ENCODE results near the gene SPTBN2. TPM values are rescaled to one million over a fixed set of nuclear protein-coding genes. Genes with fewer than 3 reads are reported as not detected.
A peak's percentile ranks its signal among the peaks of the same experiment; 100 is the strongest.

The SPTBN2 gene
- total RNA-seq, 2 donors from 2014 or later: 3.7 to 7.1 TPM

DNA sequence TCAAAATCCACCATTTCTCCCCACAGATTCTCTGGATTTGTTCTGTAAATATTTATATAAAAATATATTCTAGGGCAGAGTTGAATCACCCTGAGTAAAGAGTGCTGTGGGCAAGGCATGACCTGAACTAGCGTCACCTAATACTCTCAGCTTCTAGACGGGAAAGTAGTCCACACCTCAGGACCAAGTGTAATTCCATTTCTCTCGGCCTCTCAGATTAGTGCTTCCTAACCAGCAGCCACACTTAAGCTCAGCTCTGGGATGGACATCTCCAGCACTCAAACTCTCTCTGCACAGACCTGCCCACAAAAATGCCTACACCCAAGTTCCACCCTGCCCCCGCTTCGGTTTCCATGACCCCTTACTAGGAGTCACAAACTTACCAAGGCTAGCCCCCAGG, 5.3 kb downstream of the SPTBN2 start:
- Histone ChIP-seq H3K9ac (ENCODE audit: low read depth in 2 of 2, low read length in 2 of 2) (no peak overlapping the region), H3K36me3 (no peaks in the 10 kb centered on the region), H3K27ac (no peak overlapping the region), H3K4me1 (no peaks in the 10 kb centered on the region), H3K27me3 (peaks cover 5% of the 10 kb centered on the region), H3K9me3 (no peaks in the 10 kb centered on the region), H3K4me3 (no peak overlapping the region)
- no peak for DNase-seq
- intact Hi-C loops (cut with DNase I): no loop called here
- TF ChIP-seq, protein P1, sequence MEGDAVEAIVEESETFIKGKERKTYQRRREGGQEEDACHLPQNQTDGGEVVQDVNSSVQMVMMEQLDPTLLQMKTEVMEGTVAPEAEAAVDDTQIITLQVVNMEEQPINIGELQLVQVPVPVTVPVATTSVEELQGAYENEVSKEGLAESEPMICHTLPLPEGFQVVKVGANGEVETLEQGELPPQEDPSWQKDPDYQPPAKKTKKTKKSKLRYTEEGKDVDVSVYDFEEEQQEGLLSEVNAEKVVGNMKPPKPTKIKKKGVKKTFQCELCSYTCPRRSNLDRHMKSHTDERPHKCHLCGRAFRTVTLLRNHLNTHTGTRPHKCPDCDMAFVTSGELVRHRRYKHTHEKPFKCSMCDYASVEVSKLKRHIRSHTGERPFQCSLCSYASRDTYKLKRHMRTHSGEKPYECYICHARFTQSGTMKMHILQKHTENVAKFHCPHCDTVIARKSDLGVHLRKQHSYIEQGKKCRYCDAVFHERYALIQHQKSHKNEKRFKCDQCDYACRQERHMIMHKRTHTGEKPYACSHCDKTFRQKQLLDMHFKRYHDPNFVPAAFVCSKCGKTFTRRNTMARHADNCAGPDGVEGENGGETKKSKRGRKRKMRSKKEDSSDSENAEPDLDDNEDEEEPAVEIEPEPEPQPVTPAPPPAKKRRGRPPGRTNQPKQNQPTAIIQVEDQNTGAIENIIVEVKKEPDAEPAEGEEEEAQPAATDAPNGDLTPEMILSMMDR (IDR thresholded peaks at IDR 0.05): no peak

DNA sequence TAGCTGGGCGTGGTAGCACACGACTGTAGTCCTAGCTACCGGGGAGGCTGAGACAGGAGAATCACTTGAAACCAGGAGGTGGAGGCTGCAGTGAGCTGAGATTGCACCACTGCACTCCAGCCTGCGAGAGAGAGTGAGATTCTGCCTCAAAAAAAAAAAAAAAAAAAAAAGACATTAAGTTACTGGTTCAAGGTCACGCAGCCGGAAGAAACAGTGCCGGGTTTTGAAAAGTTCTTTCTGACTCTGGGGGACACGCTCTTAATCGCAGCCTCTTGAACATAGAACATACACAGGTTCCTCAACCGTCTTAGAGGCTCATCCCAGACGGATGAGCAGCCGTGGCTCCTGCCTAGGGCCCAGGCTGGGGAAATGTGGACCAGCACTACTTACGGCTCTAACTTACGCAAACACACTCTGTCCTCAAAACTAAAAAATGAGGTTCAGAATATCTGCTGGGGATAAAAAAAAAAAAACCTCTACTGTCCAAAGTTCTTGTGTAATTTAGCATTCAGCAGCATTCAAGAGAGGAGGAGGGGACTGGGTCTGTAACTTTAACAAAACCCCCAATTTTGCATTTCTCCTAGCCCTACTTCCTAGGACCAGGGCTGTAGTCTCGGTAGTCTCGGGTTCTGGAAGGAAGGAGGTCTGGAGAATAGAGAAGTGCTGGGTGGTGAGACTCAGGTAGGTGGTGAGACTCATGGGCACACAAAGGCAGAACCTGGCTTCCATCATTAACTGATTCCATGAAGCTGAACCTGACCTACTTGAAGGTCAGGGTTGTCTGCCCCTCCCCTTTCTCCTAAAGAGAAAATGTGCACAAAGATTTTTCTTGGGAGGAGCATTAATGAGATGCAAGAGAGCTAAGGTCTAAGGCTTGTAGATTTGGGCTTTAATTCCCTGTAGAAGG, 6.0 kb downstream of the SPTBN2 start:
- Histone ChIP-seq H3K27me3 (peaks cover 4% of the 10 kb centered on the region), H3K4me3 (no peak overlapping the region), H3K9me3 (no peaks in the 10 kb centered on the region), H3K9ac (ENCODE audit: low read depth in 2 of 2, low read length in 2 of 2) (no peak overlapping the region), H3K4me1 (no peaks in the 10 kb centered on the region), H3K36me3 (no peaks in the 10 kb centered on the region), H3K27ac (no peak overlapping the region)
- TF ChIP-seq, protein P1 (IDR thresholded peaks at IDR 0.05): no peak
- intact Hi-C loops (cut with DNase I): no loop called here
- DNase-seq: no peak

DNA sequence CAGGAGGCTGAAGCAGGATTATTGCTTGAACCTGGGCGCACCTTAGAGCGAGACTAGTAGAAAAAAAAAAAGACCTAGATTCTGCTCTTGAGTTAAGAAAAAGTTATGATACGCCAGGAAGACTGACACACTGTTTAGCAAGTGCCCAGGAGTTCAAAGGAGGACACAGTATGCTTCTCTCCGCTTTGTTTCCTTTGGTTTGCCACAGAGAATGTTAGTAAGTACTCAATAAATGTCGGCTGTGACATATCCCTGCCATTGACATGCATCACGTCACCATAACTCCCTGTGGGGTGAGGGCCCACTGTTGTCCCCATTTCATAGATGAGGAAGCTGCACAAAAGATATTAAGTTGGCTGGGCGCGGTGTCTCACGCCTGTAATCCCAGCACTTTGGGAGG, 7.1 kb downstream of the SPTBN2 start:
- Histone ChIP-seq H3K4me3 (no peak overlapping the region), H3K9me3 (no peaks in the 10 kb centered on the region), H3K9ac (ENCODE audit: low read depth in 2 of 2, low read length in 2 of 2) (no peak overlapping the region), H3K27ac (no peak overlapping the region), H3K27me3 (peaks cover 4% of the 10 kb centered on the region), H3K36me3 (no peaks in the 10 kb centered on the region), H3K4me1 (no peaks in the 10 kb centered on the region)
- DNase-seq: no peak
- TF ChIP-seq, protein P1 (IDR thresholded peaks at IDR 0.05): no peak
- intact Hi-C loops (cut with DNase I): loop anchor here (2.0 kb wide), 1 partner anchor 21 kb away; no protein-coding TSS in a partner anchor

DNA sequence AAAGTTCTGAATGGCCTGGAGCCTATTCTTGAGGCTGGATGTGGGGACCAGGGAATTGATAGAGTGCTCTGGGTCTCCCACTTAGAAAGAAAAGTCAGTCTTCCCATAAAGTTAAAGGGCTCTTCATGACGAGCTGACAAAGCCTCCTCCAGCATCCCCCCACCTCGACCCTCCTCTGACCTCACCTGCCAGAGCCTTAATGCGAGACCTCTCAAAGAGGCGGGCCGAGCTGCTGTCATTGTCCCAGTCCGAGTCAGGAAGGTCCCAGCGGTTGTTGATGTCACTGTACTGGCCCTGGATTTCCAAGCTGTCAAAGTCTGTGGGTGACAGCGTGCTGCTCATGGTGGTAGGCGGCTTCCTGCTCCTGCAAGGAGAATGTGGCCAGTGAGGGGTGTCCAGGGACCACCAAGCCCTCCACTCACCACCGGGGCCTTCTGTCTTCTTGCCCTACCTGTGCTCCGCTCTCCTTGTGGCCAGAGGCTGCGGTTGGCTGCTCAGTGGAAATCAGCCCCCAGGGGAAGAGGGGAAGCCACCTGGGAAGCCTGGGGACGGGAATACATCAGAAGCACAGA, 8.0 kb downstream of the SPTBN2 start:
- no peaks in the 10 kb centered on the region for H3K36me3 ChIP-seq
- no peaks in the 10 kb centered on the region for H3K4me1 ChIP-seq
- H3K27me3 ChIP-seq: peaks cover 4% of the 10 kb centered on the region
- intact Hi-C loops (cut with DNase I): loop anchor here (2.0 kb wide), 1 partner anchor 22 kb away; no protein-coding TSS in a partner anchor
- H3K4me3 ChIP-seq: no peak overlapping the region
- H3K9me3 ChIP-seq: no peaks in the 10 kb centered on the region
- TF ChIP-seq, protein P1 (IDR thresholded peaks at IDR 0.05): no peak
- no peak for DNase-seq
- H3K27ac ChIP-seq: no peak overlapping the region
- no peak overlapping the region for H3K9ac ChIP-seq (ENCODE audit: low read depth in 2 of 2, low read length in 2 of 2)

DNA sequence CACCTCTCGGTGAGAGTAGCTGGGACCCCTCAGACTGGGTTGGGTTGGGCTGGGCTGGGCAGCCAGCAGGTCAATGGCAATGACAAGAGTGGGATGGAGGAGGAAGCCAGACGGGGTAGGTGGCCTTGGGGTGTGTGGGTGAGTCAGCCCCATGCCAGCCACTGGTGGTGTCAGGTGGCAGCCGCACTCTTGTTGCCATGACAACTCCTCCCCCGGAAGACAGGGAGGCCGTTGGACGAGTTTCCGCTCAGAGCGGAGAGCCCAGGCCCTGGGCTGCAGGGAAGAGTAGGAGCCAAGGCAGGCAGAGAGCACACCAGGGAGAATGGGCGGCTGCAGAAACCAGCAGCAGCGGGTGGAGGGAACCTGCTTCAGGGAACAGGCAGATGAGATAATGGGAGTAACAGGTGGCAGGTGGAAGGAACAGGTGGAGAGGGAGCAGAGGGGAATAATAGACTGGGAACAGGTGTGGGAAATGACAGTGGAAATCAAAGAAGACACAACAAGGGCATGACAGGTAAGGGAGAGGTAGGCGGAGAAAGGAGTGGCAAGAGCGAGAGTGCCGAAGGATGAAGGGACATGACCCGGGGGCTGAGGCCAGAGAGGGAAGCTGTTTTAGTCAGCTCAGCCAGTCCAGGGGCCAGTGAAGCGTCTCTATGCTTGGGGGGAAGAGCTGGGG, 8.7 kb downstream of the SPTBN2 start:
- H3K9ac ChIP-seq (ENCODE audit: low read depth in 2 of 2, low read length in 2 of 2): no peak overlapping the region

More for the DNA sequence above, 8.7 kb downstream of the SPTBN2 start:
- intact Hi-C loops (cut with DNase I): loop anchor here (2.0 kb wide), 1 partner anchor 22 kb away; no protein-coding TSS in a partner anchor
- H3K4me1 ChIP-seq: no peaks in the 10 kb centered on the region
- no peaks in the 10 kb centered on the region for H3K9me3 ChIP-seq
- H3K36me3 ChIP-seq: no peaks in the 10 kb centered on the region
- DNase-seq: peak; percentile 73
- no peak overlapping the region for H3K27ac ChIP-seq
- H3K4me3 ChIP-seq: no peak overlapping the region
- TF ChIP-seq, protein P1 (IDR thresholded peaks at IDR 0.05): no peak
- H3K27me3 ChIP-seq: peaks cover under 1% of the 10 kb centered on the region

Measured in colonic mucosa (tissue), 4 donors.